ENCODE data around the gene MORF4L1.
"Not testable (repeated sequence)": the region's sequence is repeated elsewhere in the genome, so short reads cannot be mapped to it uniquely, and the experiment has no call there.

The MORF4L1 gene

GRCh38 chr15:78872155-78872971 is at the start of gene MORF4L1:
MORF4L1 (plus strand) TSS chr15:78872890; CDS start chr15:78873018, 128 bp downstream.
- peak; percentile 75 for DNase-seq

GRCh38 chr15:78828920-78829319 is 43.8 kb upstream of the MORF4L1 start:
- DNase-seq: no peak

GRCh38 chr15:78830514-78831228 is 42.0 kb upstream of the MORF4L1 start:
- no peak for DNase-seq

- DNase-seq: no peak
Measured at GRCh38 chr15:78831229-78832207, 41.2 kb upstream of the MORF4L1 start.

- no peak for DNase-seq
Measured at GRCh38 chr15:78836333-78836732, 36.4 kb upstream of the MORF4L1 start.

- DNase-seq: no peak
Measured at GRCh38 chr15:78837131-78837530, 35.6 kb upstream of the MORF4L1 start.

- DNase-seq: no peak
Measured at GRCh38 chr15:78837543-78837942, 35.1 kb upstream of the MORF4L1 start.

GRCh38 chr15:78838489-78838888 is 34.2 kb upstream of the MORF4L1 start:
- no peak for DNase-seq

GRCh38 chr15:78839151-78839550 is 33.5 kb upstream of the MORF4L1 start:
- not testable (repeated sequence) for DNase-seq

- DNase-seq: no peak
Measured at GRCh38 chr15:78840661-78841375, 31.9 kb upstream of the MORF4L1 start.

- DNase-seq: no peak
Measured at GRCh38 chr15:78841376-78841706, 31.3 kb upstream of the MORF4L1 start.

GRCh38 chr15:78841891-78842290 is 30.8 kb upstream of the MORF4L1 start:
- no peak for DNase-seq

- no peak for DNase-seq
Measured at GRCh38 chr15:78842519-78842918, 30.2 kb upstream of the MORF4L1 start.

- DNase-seq: not testable (repeated sequence)
Measured at GRCh38 chr15:78846906-78847305, 25.8 kb upstream of the MORF4L1 start.

- not testable (repeated sequence) for DNase-seq
Measured at GRCh38 chr15:78847387-78847906, 25.2 kb upstream of the MORF4L1 start.

GRCh38 chr15:78850352-78850751 is 22.3 kb upstream of the MORF4L1 start:
- no peak for DNase-seq

GRCh38 chr15:78850941-78851755 is 21.5 kb upstream of the MORF4L1 start:
- DNase-seq: no peak

- DNase-seq: no peak
Measured at GRCh38 chr15:78853500-78853899, 19.2 kb upstream of the MORF4L1 start.

- no peak for DNase-seq
Measured at GRCh38 chr15:78854833-78855372, 17.8 kb upstream of the MORF4L1 start.

- no peak for DNase-seq
Measured at GRCh38 chr15:78855746-78856145, 16.9 kb upstream of the MORF4L1 start.
